Activated CD4-positive, CD25-positive, alpha-beta regulatory T cell treated with anti-CD3 and anti-CD28 coated beads, Interleukin-2, amount 50 U/mL, for 24 hours (primary cell): ENCODE results near the gene VASP.
A peak's percentile ranks its signal among the peaks of the same experiment; 100 is the strongest.

Experiments
- ATAC-seq, 2 donors: fragments of 150-1000 bp; cut with Tn5 transposase; one replicate each; pipeline ENCODE4 v1.10.0; 2021; ENCODE audit warnings: mild to moderate bottlenecking in 1 of 2, moderate library complexity in 1 of 2

Gene VASP

DNA sequence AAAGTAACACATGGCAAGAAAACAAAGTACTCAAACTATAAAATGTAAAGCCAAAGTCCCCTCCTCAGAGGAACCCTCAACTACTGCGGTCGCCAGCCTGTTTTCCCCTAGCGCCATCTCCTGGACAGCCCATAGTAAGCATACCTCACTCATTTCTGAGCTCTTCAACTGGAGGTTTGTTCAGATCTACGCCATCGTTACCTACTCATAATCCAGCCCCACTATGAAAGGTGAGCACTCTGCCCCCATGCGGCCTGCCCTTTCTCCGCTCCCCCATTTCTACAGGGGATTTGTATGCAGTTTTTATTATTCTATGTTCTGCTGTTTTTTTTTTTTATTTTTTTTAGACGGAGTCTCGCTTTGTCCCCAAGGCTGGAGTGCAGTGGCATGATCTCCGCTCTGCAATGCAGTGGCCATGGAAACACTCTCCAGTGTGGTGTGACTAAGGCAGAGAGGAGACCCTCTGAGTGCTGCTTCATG lies 51.2 kb downstream of the VASP start:
- peak; percentile 87 to 95 for ATAC-seq

DNA sequence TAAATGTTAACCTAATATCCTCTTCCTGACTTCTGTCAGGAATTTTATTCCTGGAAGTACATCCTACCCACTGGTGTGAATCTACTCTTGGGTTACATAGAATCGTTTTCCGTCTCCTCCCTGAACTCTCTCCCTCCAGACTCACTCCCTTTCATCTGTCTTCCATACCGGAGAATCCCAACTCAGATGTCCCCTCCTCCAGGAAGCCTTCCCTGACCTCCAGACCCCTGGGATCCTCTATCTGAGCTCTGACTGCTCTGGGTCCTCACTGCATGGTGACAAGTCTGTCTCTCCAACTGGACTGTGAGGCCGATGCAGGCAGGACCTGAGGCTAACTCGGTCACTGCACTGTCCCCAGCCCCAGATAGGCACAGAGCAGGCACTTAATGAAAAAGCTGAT lies 52.8 kb downstream of the VASP start:
- no peak for ATAC-seq

DNA sequence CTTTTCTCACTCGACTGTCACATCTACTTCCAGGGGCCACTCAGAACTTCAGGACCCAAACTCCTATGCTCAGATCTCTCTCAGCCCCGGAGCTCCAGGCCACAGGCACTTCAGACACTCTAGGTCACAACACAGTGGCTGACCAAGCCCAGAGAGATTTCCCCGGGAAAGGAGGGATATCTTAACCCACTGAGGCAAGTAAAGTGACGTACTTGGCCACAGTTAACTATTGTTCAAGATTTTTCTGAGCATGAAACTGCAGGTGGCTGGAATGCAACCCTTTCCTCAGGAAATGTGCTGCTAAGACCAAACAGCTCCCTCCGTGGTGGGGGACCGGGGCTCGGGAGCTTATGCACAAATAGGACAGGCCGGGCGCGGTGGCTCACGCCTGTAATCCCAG lies 53.4 kb downstream of the VASP start:
- no peak for ATAC-seq

DNA sequence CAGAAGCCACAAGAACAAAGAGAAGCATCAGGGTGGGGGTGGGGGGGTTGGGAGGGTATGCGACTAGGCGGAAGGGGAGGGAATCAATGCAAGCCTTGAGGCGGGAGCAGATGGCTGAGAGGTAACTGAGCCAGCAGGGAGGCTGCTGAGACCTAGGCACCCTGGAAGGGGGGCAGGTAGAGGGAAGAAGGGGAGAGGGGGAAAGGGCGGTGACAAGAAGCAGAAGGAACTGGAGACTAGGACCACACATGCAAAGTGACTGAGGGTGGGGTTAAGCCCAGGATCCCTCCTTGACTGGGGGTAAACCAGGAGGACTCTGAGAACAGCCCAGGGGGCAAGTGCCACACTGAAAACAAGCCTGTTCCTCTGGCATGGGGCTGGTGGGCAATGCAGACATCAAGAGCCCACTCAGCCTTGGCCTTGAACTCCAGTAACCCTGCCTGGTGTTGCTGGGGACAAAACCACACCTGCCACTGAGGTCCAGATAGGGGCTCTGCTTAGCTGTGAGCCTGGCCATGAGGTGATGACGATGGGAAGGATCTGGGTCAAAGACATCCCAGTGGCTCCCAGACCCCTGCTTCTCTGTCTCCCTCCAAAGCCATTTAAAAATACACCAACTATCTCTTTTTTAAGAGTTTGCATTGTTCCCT lies 57.0 kb downstream of the VASP start:
- ATAC-seq, result no peak

DNA sequence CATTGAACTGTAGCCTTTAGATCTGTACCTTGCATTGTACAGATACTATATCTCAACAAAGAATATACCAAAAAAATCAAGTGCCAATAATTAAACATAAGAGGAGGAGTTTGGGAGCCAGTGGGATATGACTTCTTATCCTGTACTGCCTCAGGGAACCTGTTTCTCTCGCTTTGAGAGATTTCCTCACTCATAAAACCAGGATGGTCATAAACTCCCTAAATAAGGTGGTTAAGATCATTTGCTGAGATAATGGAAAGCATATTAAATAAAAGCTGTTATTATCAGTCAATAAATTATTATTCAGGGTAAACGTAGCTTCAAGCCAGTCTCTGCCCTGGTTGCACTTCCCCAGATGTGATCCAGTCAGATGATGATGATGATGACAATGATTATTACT lies 60.3 kb downstream of the VASP start:
- ATAC-seq, result no peak

DNA sequence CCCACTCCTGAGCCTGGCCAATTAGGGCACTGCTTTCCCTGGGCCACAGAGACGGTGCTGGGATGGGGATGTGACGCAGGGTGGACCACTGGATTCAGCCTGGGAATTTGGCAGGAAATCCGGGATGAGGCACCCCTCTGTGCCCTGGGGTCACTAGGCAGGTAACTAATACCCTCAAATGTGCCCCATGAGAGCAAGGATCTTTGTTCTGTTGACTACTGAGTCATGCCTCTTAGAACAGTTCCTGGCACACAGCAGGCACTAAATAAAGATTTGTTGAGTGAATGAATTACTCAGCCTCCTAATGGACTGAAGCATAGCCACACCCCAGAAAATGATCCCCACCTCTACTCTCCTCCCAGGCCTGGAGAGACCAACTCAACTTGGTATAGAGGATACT lies 61.5 kb downstream of the VASP start:
- ATAC-seq, result no peak

DNA sequence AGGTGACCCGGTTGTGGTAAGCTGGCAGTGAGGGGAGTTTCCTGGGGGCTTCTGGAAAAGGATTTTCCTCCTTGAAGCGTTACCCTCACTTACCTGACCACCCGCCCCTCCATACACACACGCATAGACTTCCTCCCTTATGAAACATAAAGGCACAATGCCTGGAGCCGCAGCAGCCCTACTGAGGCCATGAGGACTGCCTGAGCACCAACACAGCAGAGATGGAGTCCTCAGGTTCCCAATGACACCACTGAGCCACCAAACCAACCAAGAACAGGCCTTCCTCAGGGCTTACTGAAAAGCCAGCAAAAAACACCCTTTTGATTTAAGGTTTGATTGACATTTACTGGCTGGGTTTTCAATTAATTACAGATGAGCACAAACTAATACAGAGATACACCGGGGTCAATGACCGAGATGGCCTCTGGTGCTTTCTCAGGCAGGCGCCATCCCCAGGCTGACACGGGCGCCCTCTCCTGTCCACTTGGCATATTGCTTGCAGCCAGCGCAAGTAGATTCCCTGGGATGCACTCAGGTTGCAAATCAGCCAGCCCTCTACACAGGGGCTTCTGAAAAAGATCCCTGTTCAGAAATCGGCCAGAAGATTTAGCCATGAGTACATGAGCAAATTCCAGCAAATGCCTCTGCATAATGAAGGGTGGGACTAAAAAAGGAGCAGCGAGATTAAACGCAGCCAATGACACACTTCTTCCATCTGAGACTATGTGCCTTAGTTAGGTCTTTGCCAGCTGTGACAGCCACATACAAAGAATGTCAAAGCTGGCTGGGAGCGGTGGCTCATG lies 62.5 kb downstream of the VASP start:
- no peak for ATAC-seq

DNA sequence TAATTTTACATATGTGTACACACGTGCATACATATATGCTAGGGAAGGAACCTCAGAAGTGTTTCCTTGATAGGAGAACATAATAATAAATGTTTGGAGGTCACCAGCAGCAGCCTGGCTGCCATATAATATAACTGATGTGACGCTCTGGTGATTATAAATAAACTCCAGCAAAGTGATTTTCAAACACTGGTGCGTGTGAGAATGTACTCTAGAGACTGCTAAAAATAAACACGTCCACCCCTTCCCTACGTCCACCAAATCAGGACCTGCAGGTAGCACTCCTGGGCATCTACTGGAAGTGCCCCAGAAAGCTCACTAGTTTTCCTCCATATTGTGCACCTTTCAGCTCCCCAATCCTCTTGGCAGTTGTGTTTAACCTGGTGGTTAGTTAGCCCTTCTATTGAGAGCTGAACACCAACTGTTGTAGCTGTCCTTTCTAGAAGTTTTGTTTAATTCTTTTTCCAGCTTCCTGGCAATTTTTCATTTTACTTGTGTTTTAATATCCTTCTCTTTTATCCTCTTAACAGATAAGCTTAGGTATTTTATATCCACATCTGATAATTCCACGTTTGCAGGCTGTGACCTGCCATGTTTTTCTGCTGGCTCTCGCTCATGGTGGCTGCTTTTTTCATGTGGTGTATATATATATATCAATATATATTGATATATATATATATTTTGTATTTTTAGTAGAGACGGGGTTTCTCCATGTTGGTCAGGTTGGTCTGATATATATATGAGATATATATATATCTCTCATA lies 64.4 kb downstream of the VASP start:
- ATAC-seq, result no peak

DNA sequence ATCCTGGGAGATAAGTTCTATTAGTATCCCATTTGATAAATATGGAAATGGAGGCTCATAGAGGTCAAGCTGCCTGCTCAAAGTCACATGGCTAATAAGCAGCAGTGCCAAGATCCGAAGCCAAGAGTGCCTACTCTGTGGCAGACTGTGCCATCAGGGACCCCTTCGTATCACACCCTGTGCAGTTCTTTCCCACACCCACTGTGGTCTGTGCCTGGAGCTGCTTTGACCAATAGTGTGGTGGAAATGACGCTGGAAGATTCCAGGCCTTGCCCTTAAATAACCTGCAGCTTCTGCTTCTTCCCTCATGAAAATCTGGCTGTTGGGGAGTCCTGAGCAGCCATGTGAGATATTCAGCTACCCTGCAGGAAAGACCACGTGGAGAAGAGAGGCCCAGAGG lies 67.2 kb downstream of the VASP start:
- no peak for ATAC-seq

DNA sequence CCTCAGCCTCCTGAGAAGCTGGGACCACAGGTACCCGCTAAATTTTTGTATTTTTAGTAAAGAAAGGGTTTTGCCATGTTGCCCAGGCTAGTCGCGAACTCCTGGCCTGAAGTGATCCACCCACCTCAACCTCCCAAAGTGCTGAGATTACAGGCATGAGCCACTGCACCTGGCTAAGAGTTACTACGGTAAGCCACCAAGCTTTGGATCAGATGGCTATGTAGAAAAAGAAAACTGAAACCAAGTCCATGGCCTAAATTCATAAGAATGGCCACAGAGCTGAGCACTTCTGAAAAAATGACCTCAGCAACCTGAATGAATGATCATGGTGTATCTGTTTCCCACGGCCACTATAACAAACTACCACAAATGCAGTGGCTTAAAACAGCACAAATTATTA lies 67.9 kb downstream of the VASP start:
- no peak for ATAC-seq
